Umbilical cord (tissue), 2 donors: ENCODE measurements around the gene RHOXF2. TPM values are rescaled to one million over a fixed set of nuclear protein-coding genes. Genes with fewer than 3 reads are reported as not detected.
A peak's percentile ranks its signal among the peaks of the same experiment; 100 is the strongest.
"Not testable (repeated sequence)": the region's sequence is repeated elsewhere in the genome, so short reads cannot be mapped to it uniquely, and the experiment has no call there.

Experiments used
- DNase-seq: peaks from one replicate; pipeline ENCODE4 v3.0.0-alpha.2; 2015; ENCODE audit warnings: low spot score
- total RNA-seq: library from RNA; depleted of rRNA; stranded (reverse); fragments of >200 nt; gene quantifications from one replicate; pipeline ENCODE4 v1.2.3, GENCODE V29; 2014; ENCODE audit warnings: low replicate concordance; ENCODE audit not compliant: insufficient read depth

The RHOXF2 gene
- total RNA-seq, 1 donor from 2014 or later, result 0.96 TPM

DNA sequence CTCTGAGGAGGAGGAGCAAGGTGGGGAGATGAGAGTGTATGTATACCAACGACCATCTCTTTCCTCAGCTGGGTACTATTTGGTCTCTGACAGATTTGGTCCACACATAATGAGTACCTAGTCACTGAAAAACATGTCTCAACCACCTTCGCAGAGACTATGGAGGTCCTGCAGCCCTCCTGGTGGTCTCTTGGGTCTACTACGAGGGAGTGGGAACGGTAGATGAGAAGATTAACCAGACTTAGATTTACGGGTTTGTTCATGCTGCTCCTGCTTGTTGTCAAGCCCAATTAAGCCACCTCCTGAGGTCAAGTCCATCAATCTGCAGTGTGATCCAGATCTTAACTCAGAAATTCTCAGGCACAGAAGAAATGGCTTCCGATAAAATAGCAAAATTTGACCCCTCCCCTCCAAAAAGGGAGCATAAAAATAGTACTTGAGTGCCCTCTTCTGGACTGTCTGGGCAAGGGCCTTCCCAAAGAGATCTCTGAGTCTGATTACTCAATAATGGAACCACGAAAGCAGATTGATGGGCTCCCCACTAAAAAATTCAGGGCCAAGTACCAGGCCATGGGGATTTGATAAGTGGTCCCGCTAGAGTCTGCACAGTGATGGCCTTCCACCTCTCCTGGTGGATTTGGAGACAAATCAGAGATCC, 38.3 kb downstream of the RHOXF2 start:
- not testable (repeated sequence) for DNase-seq

- DNase-seq, result no peak
Measured at GRCh38 chrX:120200851-120201250, 42.4 kb downstream of the RHOXF2 start.

DNA sequence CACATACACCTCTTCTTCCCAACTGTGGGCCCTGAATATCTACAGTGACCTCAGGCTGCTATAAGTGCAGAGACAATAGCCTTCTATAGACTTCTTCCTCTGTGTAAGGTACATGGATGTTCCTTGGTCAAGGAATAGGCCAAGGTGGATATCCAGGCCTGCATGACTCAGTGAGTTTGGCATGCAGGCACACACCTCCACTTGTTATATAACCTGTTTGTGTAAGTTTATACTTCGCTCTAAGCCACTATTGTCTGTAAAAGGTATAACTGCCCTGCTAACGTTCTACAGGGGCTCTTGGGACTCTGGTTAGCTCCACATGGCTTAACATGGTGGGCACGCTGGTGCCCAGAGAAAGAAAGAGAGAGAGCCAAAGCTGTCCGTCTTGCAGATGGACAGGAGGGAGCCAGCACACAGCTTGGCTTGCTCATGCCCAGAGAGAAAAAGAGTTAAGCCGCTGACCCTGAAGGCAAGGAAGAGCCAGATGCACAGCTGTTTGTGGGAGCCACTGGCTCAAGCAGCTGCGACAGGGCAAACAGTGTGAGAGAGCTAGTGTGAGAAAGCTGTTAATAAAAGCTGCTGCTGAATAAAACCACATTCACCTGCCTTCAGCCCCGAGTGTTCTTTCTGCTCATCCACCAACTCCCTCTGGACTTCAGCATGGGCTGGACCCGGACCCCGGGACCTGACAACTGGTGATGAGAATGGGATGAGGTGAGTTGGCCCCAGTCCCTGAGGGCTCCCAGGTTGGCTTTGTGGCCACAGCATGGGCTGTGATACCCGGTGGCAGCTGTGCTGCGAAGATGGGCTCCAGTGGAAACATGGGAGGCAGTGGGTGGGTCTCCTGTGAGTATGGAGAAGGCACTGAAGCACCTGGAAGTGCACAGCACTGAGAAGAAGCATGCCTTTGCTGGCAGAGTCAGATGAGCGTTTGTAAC, 47.7 kb downstream of the RHOXF2 start:
- no peak for DNase-seq

DNA sequence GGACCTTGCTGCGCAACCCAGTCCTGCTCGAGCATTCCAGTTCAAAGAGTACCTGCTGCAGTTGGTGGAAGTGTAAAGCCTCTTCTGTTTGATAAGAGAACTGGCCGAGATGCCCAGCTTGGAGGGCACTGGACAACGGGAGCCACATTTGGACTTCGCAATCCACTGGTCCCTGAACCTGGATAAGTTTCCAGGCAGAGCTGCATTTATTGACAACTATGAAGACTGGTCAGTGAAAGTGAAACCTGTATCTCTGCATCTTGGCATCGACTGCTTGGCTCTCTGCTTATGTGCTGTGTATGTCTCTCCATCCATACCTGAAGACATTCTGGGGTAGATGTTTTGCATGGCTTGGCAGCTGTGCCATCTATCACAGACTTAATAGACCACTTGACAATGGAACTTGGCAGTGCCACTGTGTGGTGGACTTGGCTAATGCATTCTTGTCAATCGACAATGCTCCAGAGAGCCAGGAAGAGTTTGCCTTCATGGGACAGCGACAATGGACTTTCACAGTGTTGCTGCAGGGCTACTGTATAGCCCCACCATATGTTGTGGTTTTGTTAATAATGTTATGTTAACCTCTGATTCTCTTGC, 48.7 kb downstream of the RHOXF2 start:
- no peak for DNase-seq

DNA sequence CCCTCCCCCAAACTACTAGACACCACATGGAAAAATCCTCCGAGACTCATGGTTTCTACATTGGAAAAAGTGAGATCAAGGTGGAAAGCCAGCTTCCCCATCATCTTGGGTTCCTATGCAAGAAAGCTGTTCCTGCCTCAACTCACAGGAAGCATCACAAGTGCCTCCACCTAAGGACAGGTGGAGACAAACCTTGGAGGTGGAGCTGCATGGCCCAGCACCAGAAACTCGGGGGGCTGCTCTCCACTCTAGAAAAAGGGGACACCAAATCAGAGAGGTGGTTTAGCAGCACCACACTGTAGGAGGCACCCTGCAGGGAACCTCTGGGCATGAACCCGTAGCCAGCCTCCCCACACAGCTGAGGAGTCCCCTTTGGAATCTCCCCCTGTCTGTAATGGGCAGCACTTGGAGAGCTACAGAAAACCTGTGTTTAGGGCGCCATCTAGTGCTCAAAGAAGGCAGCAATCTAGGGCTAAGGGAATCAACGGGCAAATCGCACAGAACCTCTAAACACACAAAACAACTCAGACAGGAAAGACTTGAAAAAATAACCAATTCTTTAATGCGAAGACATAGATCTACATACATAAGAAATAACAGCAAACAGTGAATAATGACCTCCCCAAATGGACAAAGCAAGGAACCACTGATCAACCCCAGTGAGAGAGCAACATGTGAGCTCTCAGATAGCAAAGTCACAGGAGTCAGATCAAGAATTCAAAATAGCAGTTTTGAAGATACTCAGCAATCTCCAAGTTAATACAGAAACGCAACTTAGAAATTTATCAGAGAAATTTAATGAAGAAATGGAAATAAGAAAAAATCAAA, 55.2 kb downstream of the RHOXF2 start:
- peak; percentile 56 for DNase-seq

Other genes starting within 250 kb of the RHOXF2 start
- 4.1 TPM for gene NKAP, start 214.9 kb upstream of the RHOXF2 start, total RNA-seq
- not detected for gene RHOXF2B, start 80.9 kb upstream of the RHOXF2 start, total RNA-seq
- not detected for gene RHOXF1, start 42.7 kb upstream of the RHOXF2 start, total RNA-seq
- gene ZBTB33, start 92.2 kb downstream of the RHOXF2 start, total RNA-seq, result 15.9 TPM
- gene TMEM255A, start 152.8 kb downstream of the RHOXF2 start, total RNA-seq, result 1.7 TPM
- gene ATP1B4, start 203.5 kb downstream of the RHOXF2 start, total RNA-seq, result 1.4 TPM